ENCODE data around the gene PRDM16. TPM values are rescaled to one million over a fixed set of nuclear protein-coding genes. Genes with fewer than 3 reads are reported as not detected.
A peak's percentile ranks its signal among the peaks of the same experiment; 100 is the strongest.

The PRDM16 gene
- total and polyA plus RNA-seq, 2 of the 13 experiments (the other 11 are each of a cell fraction or from before 2014, with no cell fraction given): 0.15 to 0.81 TPM

- TF ChIP-seq, protein P1, sequence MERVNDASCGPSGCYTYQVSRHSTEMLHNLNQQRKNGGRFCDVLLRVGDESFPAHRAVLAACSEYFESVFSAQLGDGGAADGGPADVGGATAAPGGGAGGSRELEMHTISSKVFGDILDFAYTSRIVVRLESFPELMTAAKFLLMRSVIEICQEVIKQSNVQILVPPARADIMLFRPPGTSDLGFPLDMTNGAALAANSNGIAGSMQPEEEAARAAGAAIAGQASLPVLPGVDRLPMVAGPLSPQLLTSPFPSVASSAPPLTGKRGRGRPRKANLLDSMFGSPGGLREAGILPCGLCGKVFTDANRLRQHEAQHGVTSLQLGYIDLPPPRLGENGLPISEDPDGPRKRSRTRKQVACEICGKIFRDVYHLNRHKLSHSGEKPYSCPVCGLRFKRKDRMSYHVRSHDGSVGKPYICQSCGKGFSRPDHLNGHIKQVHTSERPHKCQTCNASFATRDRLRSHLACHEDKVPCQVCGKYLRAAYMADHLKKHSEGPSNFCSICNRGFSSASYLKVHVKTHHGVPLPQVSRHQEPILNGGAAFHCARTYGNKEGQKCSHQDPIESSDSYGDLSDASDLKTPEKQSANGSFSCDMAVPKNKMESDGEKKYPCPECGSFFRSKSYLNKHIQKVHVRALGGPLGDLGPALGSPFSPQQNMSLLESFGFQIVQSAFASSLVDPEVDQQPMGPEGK (CRISPR knock-in tag; IDR thresholded peaks at IDR 0.05): peak; percentile 81
- 0 out of 2 replicates have a peak, but pooled peaks have one; percentile 30 for TF ChIP-seq KDM2A (CRISPR knock-in tag; IDR thresholded peaks at IDR 0.05; ENCODE audit: borderline replicate concordance, low read depth)
- TF ChIP-seq, protein P2, sequence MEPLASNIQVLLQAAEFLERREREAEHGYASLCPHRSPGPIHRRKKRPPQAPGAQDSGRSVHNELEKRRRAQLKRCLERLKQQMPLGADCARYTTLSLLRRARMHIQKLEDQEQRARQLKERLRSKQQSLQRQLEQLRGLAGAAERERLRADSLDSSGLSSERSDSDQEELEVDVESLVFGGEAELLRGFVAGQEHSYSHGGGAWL (CRISPR knock-in tag; IDR thresholded peaks at IDR 0.05): no peak
- no peak for TF ChIP-seq ZNF777 (CRISPR knock-in tag; IDR thresholded peaks at IDR 0.05)
- TF ChIP-seq HOXA3 (CRISPR knock-in tag; IDR thresholded peaks at IDR 0.05): no peak
- no peak for TF ChIP-seq ZNF83 (CRISPR knock-in tag; IDR thresholded peaks at IDR 0.05; ENCODE audit: borderline replicate concordance)
- peak; percentile 91 for TF ChIP-seq HNRNPL (IDR thresholded peaks at IDR 0.05; ENCODE audit: low read depth, low read length)
- TF ChIP-seq ZC3H4 (CRISPR knock-in tag; IDR thresholded peaks at IDR 0.05; ENCODE audit: borderline replicate concordance): no peak
- no peak for TF ChIP-seq ZNF790 (CRISPR knock-in tag; IDR thresholded peaks at IDR 0.05; ENCODE audit: borderline replicate concordance)
- TF ChIP-seq, protein P3, sequence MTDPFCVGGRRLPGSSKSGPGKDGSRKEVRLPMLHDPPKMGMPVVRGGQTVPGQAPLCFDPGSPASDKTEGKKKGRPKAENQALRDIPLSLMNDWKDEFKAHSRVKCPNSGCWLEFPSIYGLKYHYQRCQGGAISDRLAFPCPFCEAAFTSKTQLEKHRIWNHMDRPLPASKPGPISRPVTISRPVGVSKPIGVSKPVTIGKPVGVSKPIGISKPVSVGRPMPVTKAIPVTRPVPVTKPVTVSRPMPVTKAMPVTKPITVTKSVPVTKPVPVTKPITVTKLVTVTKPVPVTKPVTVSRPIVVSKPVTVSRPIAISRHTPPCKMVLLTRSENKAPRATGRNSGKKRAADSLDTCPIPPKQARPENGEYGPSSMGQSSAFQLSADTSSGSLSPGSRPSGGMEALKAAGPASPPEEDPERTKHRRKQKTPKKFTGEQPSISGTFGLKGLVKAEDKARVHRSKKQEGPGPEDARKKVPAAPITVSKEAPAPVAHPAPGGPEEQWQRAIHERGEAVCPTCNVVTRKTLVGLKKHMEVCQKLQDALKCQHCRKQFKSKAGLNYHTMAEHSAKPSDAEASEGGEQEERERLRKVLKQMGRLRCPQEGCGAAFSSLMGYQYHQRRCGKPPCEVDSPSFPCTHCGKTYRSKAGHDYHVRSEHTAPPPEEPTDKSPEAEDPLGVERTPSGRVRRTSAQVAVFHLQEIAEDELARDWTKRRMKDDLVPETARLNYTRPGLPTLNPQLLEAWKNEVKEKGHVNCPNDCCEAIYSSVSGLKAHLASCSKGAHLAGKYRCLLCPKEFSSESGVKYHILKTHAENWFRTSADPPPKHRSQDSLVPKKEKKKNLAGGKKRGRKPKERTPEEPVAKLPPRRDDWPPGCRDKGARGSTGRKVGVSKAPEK (CRISPR knock-in tag; IDR thresholded peaks at IDR 0.05; ENCODE audit: borderline replicate concordance): no peak
- no peak for TF ChIP-seq ZNF260 (CRISPR knock-in tag; IDR thresholded peaks at IDR 0.05; ENCODE audit: borderline replicate concordance, low read depth)
- TF ChIP-seq KLF6 (CRISPR knock-in tag; IDR thresholded peaks at IDR 0.05): no peak
- TF ChIP-seq, protein P4, sequence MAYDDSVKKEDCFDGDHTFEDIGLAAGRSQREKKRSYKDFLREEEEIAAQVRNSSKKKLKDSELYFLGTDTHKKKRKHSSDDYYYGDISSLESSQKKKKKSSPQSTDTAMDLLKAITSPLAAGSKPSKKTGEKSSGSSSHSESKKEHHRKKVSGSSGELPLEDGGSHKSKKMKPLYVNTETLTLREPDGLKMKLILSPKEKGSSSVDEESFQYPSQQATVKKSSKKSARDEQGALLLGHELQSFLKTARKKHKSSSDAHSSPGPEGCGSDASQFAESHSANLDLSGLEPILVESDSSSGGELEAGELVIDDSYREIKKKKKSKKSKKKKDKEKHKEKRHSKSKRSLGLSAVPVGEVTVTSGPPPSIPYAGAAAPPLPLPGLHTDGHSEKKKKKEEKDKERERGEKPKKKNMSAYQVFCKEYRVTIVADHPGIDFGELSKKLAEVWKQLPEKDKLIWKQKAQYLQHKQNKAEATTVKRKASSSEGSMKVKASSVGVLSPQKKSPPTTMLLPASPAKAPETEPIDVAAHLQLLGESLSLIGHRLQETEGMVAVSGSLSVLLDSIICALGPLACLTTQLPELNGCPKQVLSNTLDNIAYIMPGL (CRISPR knock-in tag; IDR thresholded peaks at IDR 0.05; ENCODE audit: borderline replicate concordance in 1 of 2, low read depth in 1 of 2): 0 out of 4 replicates have a peak, but pooled peaks of 1 of the 2 experiments have one; percentile 32
- TF ChIP-seq ZFX (CRISPR knock-in tag; IDR thresholded peaks at IDR 0.05; ENCODE audit: low read depth): peak; percentile 41
- TF ChIP-seq PRDM4 (CRISPR knock-in tag; IDR thresholded peaks at IDR 0.05; ENCODE audit: borderline replicate concordance): no peak
- no peak for TF ChIP-seq ZBTB44 (CRISPR knock-in tag; IDR thresholded peaks at IDR 0.05)
Measured at GRCh38 chr1:3431266-3431665, 362.3 kb downstream of the PRDM16 start (continued).
